D721Med (cell line): ENCODE data around the gene CYTH3.
"Not testable (repeated sequence)": the region's sequence is repeated elsewhere in the genome, so short reads cannot be mapped to it uniquely, and the experiment has no call there.

ENCODE experiments used
- DNase-seq: peaks from one replicate; pipeline ENCODE4 v3.0.0; 2011; ENCODE audit warnings: low spot score; ENCODE audit not compliant: insufficient read length
- FAIRE-seq: peaks from 2 replicates; lab custom pipeline; 2011; peaks lifted over from hg19 to GRCh38; lab: Jason Lieb, UNC
- TF ChIP-seq, protein P1 (sequence below): IDR thresholded peaks from 2 replicates; pipeline ENCODE4 v1.5.1; 2012; ENCODE audit warnings: mild to moderate bottlenecking, control low read depth; ENCODE audit not compliant: insufficient read depth; ENCODE audit errors: missing control alignments

Gene CYTH3

GRCh38 chr7:6232116-6232515, 40.3 kb downstream of the CYTH3 start:
- DNase-seq (no peak), FAIRE-seq (no peak)
- TF ChIP-seq, protein P1, sequence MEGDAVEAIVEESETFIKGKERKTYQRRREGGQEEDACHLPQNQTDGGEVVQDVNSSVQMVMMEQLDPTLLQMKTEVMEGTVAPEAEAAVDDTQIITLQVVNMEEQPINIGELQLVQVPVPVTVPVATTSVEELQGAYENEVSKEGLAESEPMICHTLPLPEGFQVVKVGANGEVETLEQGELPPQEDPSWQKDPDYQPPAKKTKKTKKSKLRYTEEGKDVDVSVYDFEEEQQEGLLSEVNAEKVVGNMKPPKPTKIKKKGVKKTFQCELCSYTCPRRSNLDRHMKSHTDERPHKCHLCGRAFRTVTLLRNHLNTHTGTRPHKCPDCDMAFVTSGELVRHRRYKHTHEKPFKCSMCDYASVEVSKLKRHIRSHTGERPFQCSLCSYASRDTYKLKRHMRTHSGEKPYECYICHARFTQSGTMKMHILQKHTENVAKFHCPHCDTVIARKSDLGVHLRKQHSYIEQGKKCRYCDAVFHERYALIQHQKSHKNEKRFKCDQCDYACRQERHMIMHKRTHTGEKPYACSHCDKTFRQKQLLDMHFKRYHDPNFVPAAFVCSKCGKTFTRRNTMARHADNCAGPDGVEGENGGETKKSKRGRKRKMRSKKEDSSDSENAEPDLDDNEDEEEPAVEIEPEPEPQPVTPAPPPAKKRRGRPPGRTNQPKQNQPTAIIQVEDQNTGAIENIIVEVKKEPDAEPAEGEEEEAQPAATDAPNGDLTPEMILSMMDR: no peak

DNA sequence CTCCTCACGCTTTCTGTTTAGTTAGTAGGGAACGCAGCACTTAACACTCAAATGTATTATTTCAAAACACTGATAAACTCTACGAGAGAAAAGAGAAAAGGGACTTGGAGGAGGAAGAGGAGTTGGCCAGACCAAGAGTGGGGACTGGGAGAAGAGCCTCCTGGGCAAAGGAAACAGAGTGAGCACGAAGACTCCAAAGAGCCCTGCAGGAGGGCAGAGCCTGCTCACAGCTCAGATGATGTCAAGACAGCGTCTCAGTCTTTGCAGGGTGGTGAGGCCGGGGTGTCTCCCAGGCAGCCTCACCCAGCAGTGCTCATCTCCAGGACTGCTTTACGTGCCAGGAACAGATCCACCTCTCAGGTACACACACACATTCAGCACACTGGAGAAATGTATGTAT, 41.2 kb downstream of the CYTH3 start:
- DNase-seq (no peak), FAIRE-seq (no peak)
- TF ChIP-seq, protein P1: no peak

DNA sequence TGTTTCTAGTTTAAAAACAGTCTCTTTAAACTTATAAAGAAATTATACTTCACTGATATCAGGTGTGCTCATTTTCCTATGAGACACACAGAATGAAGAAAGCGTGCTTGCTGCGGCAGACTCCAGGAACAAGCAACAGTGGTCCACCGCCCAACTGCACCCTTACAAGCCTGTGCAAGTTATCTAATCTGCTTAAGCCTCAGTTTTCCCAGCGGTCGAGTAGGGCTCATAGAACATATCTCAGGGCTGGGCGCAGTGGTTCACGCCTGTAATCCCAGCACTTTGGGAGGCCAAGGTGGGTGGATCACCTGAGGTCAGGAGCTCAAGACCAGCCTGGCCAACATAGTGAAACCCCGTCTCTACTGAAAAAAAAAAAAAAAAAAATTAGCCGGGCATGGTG, 43.1 kb downstream of the CYTH3 start:
- not testable (repeated sequence) for FAIRE-seq, DNase-seq

DNA sequence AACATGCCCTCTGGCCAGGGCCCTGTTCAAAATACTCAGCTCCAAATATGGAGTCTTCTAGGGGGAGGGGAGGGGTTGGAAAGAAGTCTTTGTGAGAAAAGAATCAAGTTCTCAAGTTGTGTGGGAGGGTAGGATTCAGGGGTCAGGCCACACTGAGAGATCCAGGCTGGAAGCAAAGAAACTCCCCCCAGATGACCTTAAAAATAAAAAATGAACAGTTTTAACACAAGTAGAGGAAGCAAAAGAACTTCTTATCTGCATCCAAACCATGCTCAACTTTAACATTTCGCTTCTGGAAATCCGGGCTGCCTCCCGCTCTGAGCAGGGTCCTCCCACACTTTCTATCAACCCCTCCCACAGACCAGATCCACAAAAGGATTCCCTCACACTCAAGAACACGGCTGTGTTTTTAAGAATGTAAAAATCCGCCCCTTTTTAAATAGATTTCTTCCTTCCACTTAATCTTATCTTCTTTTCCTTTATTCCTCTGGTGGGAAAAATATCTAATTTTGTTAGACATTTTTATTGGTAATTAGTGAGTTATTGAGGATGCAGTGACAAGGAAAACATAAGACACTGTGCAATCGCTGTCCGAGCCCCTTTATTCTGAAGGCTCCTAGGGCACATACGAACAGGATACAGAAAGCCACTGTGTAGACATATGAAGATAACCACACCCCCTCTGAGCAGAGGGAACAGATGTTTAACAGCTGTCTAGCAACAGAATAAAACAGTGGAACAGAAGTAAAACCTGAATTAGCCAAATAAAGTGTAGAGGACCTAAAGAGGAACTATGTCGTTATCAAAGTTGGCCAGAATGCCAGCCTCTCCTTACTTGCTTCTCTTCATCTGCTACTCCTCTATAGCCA, 43.8 kb downstream of the CYTH3 start:
- TF ChIP-seq, protein P1: no peak
- FAIRE-seq: no peak
- no peak for DNase-seq

GRCh38 chr7:6227294-6227846, 45.1 kb downstream of the CYTH3 start:
- TF ChIP-seq, protein P1: no peak
- FAIRE-seq (no peak), DNase-seq (no peak)

DNA sequence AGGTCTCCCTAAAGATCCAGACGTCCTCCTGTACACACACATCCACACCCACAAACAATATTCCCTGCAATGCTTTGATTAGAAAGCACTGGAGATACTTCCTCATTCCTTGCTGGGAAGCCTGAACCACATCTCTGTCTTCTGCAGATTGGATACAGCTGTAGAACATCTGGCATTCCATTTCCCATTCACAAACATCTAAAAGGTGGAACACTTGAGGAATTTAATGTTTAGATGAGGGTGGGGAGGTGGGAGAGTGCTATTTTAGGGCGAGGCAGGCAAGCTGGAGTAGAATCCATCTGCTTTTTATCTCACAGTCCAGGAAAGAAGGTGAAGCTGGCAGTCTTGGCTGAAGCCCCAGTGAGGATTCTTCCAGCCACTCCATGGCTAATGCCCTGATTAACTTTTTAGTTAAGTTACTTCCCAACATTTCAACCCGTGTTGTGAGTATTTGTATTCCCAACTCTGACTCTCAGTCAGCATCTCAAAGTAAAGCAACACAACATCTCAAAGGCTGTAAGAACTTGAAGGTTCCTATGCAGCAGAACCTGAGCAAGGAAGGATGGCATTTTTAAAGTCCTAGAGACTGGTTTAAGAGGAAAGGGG, 46.1 kb downstream of the CYTH3 start:
- TF ChIP-seq, protein P1: no peak
- FAIRE-seq (no peak), DNase-seq (no peak)

GRCh38 chr7:6223411-6223810, 49.0 kb downstream of the CYTH3 start:
- not testable (repeated sequence) for DNase-seq, FAIRE-seq

GRCh38 chr7:6223010-6223409, 49.4 kb downstream of the CYTH3 start:
- not testable (repeated sequence) for FAIRE-seq

More at GRCh38 chr7:6223010-6223409, 49.4 kb downstream of the CYTH3 start:
- not testable (repeated sequence) for DNase-seq
